ENCODE results near the gene GRIK3. TPM values are rescaled to one million over a fixed set of nuclear protein-coding genes. Genes with fewer than 3 reads are reported as not detected.

GRIK3 gene
- total and polyA plus RNA-seq, 8 donors: under 0.01 to 4.9 (median 0.46) TPM; not detected in 1

DNA sequence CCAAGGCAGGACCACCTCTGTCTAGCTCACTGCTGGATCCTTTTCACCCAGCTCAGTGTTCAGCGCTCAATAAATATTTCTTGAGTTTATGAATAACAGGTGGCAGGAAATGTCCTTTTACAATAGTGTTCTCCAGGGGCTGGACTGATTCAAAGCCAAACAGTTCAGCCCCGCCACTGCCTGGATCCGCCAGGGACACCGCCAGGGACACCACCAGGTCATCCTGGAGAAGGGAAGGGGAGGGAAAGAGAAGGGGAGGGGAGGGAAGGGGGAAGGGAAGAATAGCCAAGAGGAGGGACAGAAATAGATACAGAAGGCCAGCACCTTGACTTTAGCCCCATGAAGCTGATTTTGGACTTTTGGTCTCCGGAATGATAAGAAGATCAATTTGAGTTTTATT lies 255.6 kb downstream of the GRIK3 start:
- Histone ChIP-seq H3K4me1 (no peaks in the 10 kb centered on the region), H3K9me3 (no peaks in the 10 kb centered on the region), H3K36me3 (no peaks in the 10 kb centered on the region), H3K4me3 (no peak overlapping the region), H3K27ac (no peak overlapping the region), H3K27me3 (peaks cover 0 to 69% (median 18%) of the 10 kb centered on the region in 3 donors)
- 39 to 49% (median 43%) methylated on average over 5 of the region's 5 CpGs for WGBS, 5 donors
- no peak for DNase-seq
- intact Hi-C loops (cut with DNase I; ENCODE audit: low total_unique reads): no loop called here
- TF ChIP-seq EP300 (IDR thresholded peaks at IDR 0.05) (no peak), POLR2A (IDR thresholded peaks at IDR 0.05) (no peak), POLR2AphosphoS5 (IDR thresholded peaks at IDR 0.05) (no peak)
- TF ChIP-seq, protein P1, sequence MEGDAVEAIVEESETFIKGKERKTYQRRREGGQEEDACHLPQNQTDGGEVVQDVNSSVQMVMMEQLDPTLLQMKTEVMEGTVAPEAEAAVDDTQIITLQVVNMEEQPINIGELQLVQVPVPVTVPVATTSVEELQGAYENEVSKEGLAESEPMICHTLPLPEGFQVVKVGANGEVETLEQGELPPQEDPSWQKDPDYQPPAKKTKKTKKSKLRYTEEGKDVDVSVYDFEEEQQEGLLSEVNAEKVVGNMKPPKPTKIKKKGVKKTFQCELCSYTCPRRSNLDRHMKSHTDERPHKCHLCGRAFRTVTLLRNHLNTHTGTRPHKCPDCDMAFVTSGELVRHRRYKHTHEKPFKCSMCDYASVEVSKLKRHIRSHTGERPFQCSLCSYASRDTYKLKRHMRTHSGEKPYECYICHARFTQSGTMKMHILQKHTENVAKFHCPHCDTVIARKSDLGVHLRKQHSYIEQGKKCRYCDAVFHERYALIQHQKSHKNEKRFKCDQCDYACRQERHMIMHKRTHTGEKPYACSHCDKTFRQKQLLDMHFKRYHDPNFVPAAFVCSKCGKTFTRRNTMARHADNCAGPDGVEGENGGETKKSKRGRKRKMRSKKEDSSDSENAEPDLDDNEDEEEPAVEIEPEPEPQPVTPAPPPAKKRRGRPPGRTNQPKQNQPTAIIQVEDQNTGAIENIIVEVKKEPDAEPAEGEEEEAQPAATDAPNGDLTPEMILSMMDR (IDR thresholded peaks at IDR 0.05): no peak

DNA sequence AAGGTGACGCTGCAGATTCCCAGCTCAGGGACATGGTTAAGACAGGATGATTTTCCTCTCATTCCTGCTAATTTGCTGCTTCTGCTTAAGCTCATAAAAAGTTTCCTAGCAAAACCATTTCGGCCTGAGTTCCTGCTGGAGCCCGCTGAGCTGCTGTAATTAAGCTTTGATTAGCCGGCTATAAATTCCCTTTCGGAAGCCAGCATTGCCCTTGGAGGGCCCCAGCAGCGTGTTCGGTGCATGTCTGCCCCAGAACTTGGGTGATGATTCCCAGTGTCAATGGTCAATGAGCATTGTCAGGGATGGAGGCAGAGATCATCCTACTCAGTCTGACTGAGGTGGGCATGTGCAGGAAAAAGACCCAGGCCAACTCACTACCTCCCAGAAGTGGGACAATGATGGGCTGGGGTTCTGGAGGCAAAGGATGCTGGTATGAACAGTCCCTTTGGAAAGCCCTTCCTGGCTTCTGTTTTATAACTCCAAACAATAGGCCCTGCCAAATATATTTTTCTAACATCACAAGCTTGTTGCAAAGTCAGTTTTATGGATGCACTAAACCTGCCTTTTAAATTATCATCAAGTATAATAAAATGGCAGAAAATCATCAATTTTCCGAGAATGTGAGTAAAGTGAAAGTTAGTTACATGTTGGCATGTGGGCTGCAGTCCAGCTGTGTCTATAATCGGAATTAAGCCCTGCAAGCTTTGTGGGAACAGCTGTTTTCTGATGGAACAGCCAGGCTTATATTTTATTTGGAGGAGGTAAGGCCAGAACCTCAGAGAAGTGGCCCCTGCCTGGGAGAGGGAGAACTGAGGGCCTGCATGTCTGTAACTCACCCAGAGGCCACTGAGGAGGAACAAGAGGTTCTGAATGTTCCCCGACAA lies 257.1 kb downstream of the GRIK3 start:
- Histone ChIP-seq H3K4me3 (no peak overlapping the region), H3K27me3 (peaks cover 0 to 84% (median 24%) of the 10 kb centered on the region in 3 donors), H3K27ac (no peak overlapping the region), H3K9me3 (no peaks in the 10 kb centered on the region), H3K4me1 (no peaks in the 10 kb centered on the region), H3K36me3 (no peaks in the 10 kb centered on the region)
- no peak for TF ChIP-seq POLR2A (IDR thresholded peaks at IDR 0.05)
- no peak for TF ChIP-seq POLR2AphosphoS5 (IDR thresholded peaks at IDR 0.05)
- no peak for TF ChIP-seq EP300 (IDR thresholded peaks at IDR 0.05)
- TF ChIP-seq, protein P1 (IDR thresholded peaks at IDR 0.05): no peak
- WGBS, 5 donors: 51 to 68% (median 63%) methylated on average over 10 of the region's 10 CpGs
- intact Hi-C loops (cut with DNase I; ENCODE audit: low total_unique reads): no loop called here
- DNase-seq: no peak

DNA sequence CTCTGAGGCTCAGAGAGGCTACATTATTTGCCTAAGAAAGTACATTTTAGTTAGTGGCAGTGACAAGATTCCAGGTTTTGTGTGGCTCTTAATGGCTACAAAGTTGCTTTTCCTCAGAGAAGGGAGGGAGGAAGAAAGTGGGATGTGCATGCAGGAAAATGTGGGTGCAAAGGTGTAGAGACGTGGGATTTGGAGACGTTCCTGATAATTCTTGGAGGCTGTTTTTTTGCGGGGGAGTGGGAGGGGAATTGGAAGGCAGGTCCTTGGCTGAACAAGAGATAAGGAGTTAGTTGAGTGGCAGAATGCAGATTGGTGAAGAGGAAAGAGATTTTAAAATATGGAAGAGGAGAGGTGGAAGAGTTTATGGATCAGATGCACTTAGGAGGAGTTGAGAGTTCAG lies 258.1 kb downstream of the GRIK3 start:
- no peak for TF ChIP-seq EP300 (IDR thresholded peaks at IDR 0.05)
- TF ChIP-seq POLR2A (IDR thresholded peaks at IDR 0.05): no peak
- TF ChIP-seq POLR2AphosphoS5 (IDR thresholded peaks at IDR 0.05): no peak
- TF ChIP-seq, protein P1 (IDR thresholded peaks at IDR 0.05): no peak
- Histone ChIP-seq H3K4me3 (no peak overlapping the region), H3K27ac (no peak overlapping the region), H3K9me3 (no peaks in the 10 kb centered on the region), H3K27me3 (peaks cover 0 to 88% (median 33%) of the 10 kb centered on the region in 3 donors), H3K4me1 (peaks cover 0 to 5% (median 0%) of the 10 kb centered on the region in 4 donors), H3K36me3 (no peaks in the 10 kb centered on the region)
- no peak for DNase-seq
- intact Hi-C loops (cut with DNase I; ENCODE audit: low total_unique reads): no loop called here
- WGBS, 5 donors: 23 to 41% (median 34%) methylated on average over 3 of the region's 3 CpGs

DNA sequence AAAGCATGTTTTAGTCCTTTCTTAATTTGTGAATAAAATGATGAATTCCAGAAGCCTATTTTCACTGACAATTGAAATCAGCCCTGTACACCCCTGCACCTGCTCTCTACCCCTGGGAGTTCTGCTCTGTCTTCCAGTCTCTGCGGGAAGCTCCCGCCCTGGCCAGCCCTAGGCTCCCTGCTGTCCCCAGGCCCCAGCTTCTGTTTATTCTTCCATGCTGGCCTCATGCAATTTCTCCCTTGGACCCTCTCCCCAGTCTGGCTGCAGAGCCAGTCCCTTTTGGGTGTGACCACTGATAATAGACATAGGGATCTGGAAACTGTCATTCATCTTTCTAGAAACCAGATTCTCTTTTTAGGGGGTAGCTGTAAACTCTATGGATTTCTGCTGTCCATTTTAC lies 258.6 kb downstream of the GRIK3 start:
- intact Hi-C loops (cut with DNase I; ENCODE audit: low total_unique reads): no loop called here
- DNase-seq: no peak
- no peak for TF ChIP-seq POLR2A (IDR thresholded peaks at IDR 0.05)
- no peak for TF ChIP-seq EP300 (IDR thresholded peaks at IDR 0.05)
- TF ChIP-seq, protein P1 (IDR thresholded peaks at IDR 0.05): no peak
- peaks cover 0 to 88% (median 39%) of the 10 kb centered on the region in 3 donors for H3K27me3 ChIP-seq
- H3K4me1 ChIP-seq: peaks cover 0 to 5% (median 0%) of the 10 kb centered on the region in 4 donors
- 26 to 37% (median 35%) methylated on average over 2 of the region's 2 CpGs for WGBS, 5 donors
- H3K36me3 ChIP-seq: no peaks in the 10 kb centered on the region
- no peak overlapping the region for H3K4me3 ChIP-seq
- no peaks in the 10 kb centered on the region for H3K9me3 ChIP-seq
- no peak overlapping the region for H3K27ac ChIP-seq

Data from stomach (tissue), 9 donors.